Thyroid gland (tissue), 4 donors: ENCODE data around the gene CDC25C. TPM values are rescaled to one million over a fixed set of nuclear protein-coding genes. Genes with fewer than 3 reads are reported as not detected.

Experiments
- DNase-seq, 2 donors: peaks; one replicate each; pipeline ENCODE4 v3.0.0-alpha.2; 2019
- H3K27ac ChIP-seq, 3 donors: fragments of 200-600 bp; sonication (generic); 1 replicate in 2 of 3; 2 replicates in 1 of 3; pipeline ENCODE4 v1.5.1; 2016 to 2019; ENCODE audit warnings: mild to moderate bottlenecking in 1 of 3, moderate library complexity in 1 of 3
- H3K27me3 ChIP-seq: fragments of 200-600 bp; sonication (generic); one replicate; pipeline ENCODE4 v1.5.1; 2019
- H3K36me3 ChIP-seq, 2 donors: fragments of 200-600 bp; sonication (generic); one replicate each; pipeline ENCODE4 v1.5.1; 2016 to 2019
- H3K4me1 ChIP-seq, 2 donors: fragments of 200-600 bp; sonication (generic); one replicate each; pipeline ENCODE4 v1.5.1; 2017 to 2019
- H3K4me3 ChIP-seq, 3 donors: fragments of 200-600 bp; sonication (generic); replicated peaks in 1 of 3; 1 replicate in 2 of 3; 2 replicates in 1 of 3; pipeline ENCODE4 v1.5.1; 2016; ENCODE audit warnings: mild to moderate bottlenecking in 1 of 3
- H3K9me3 ChIP-seq: fragments of 200-600 bp; sonication (generic); one replicate; pipeline ENCODE4 v1.5.1; 2017
- CTCF ChIP-seq, 6 experiments: fragments of 200-600 bp in 3 of 6; fragments of 450-650 bp in 3 of 6; sonication (generic) in 3 of 6; IDR thresholded peaks; one replicate each; pipeline ENCODE4 v1.5.1; 2016 to 2019; ENCODE audit warnings: antibody characterized with exemption in 6 of 6, mild to moderate bottlenecking in 2 of 6, inconsistent platforms in 1 of 6, moderate library complexity in 1 of 6
- POLR2A ChIP-seq, 2 donors: fragments of 450-650 bp; IDR thresholded peaks; one replicate each; pipeline ENCODE4 v1.6.1; 2017; ENCODE audit warnings: antibody characterized with exemption in 2 of 2, mild to moderate bottlenecking in 2 of 2, moderate library complexity in 1 of 2
- WGBS, 2 donors: methylation state at CpG; one replicate each; pipeline ENCODE4 v1.1.5; 2017; 5-methylcytosine and 5-hydroxymethylcytosine counted together
- intact Hi-C: fragments of 100-400 bp; cut with DNase I; formaldehyde crosslinking; loops from one replicate; pipeline ENCODE4 v1.15.1; 2023
- total RNA-seq, 4 donors: library from RNA; depleted of rRNA; stranded (reverse); fragments of >200 nt; gene quantifications; one replicate each; pipeline ENCODE4 v1.2.3, GENCODE V29; 2016

The CDC25C gene
- total RNA-seq, 4 donors from 2014 or later = 0.27 TPM; not detected in 3

GRCh38 chr5:138346889-138347288, 15.3 kb upstream of the CDC25C start:
- TF ChIP-seq CTCF (IDR thresholded peaks at IDR 0.05) (no peak), POLR2A (IDR thresholded peaks at IDR 0.05) (no peak)
- no peak for DNase-seq
- Histone ChIP-seq H3K27ac (no peak overlapping the region), H3K36me3 (peaks cover 26 to 35% of the 10 kb centered on the region in 2 donors), H3K9me3 (no peaks in the 10 kb centered on the region), H3K27me3 (no peaks in the 10 kb centered on the region), H3K4me1 (no peaks in the 10 kb centered on the region), H3K4me3 (no peak overlapping the region)
- intact Hi-C loops = no loop called here
- 91 to 94% methylated on average over 12 to 14 of the region's 14 CpGs for WGBS, 2 donors

- H3K36me3 ChIP-seq = peaks cover 26 to 35% of the 10 kb centered on the region in 2 donors
- H3K4me3 ChIP-seq = no peak overlapping the region
- no peak overlapping the region for H3K27ac ChIP-seq
- peaks cover 0 to 4% of the 10 kb centered on the region in 2 donors for H3K4me1 ChIP-seq
- no peak for TF ChIP-seq POLR2A (IDR thresholded peaks at IDR 0.05)
- TF ChIP-seq CTCF (IDR thresholded peaks at IDR 0.05) = no peak
- intact Hi-C loops = no loop called here
- H3K27me3 ChIP-seq = no peaks in the 10 kb centered on the region
- WGBS, 2 donors = 95 to 96% methylated on average over 32 of the region's 32 CpGs
- no peaks in the 10 kb centered on the region for H3K9me3 ChIP-seq
- DNase-seq = no peak
Observed at GRCh38 chr5:138344887-138345622, 13.5 kb upstream of the CDC25C start.

- Histone ChIP-seq H3K27ac (peak overlapping the region in 1 of 3 donors; percentile 93), H3K9me3 (no peaks in the 10 kb centered on the region), H3K27me3 (no peaks in the 10 kb centered on the region), H3K4me1 (peaks cover 6 to 19% of the 10 kb centered on the region in 2 donors), H3K36me3 (peaks cover 5 to 6% of the 10 kb centered on the region in 2 donors), H3K4me3 (no peak overlapping the region)
- intact Hi-C loops = no loop called here
- no peak for DNase-seq
- WGBS, 2 donors = 93 to 95% methylated on average over 3 of the region's 3 CpGs
- TF ChIP-seq POLR2A (IDR thresholded peaks at IDR 0.05) (no peak), CTCF (IDR thresholded peaks at IDR 0.05) (no peak)
Observed at GRCh38 chr5:138340008-138340407, 8.4 kb upstream of the CDC25C start.

GRCh38 chr5:138339464-138339863, 7.9 kb upstream of the CDC25C start:
- no peak for TF ChIP-seq POLR2A (IDR thresholded peaks at IDR 0.05)
- TF ChIP-seq CTCF (IDR thresholded peaks at IDR 0.05) = no peak
- peaks cover 6 to 19% of the 10 kb centered on the region in 2 donors for H3K4me1 ChIP-seq
- H3K9me3 ChIP-seq = no peaks in the 10 kb centered on the region
- H3K27me3 ChIP-seq = no peaks in the 10 kb centered on the region
- intact Hi-C loops = loop anchor here (10.0 kb wide), 1 partner anchor 125 kb away; the partner anchor contains the start of gene CDC23
- WGBS, 2 donors = 69% methylated on average over 2 of the region's 2 CpGs
- no peak for DNase-seq
- H3K27ac ChIP-seq = peak overlapping the region in 2 of 3 donors; percentile 91 to 93
- H3K36me3 ChIP-seq = peaks cover 0 to 2% of the 10 kb centered on the region in 2 donors
- no peak overlapping the region for H3K4me3 ChIP-seq

DNA sequence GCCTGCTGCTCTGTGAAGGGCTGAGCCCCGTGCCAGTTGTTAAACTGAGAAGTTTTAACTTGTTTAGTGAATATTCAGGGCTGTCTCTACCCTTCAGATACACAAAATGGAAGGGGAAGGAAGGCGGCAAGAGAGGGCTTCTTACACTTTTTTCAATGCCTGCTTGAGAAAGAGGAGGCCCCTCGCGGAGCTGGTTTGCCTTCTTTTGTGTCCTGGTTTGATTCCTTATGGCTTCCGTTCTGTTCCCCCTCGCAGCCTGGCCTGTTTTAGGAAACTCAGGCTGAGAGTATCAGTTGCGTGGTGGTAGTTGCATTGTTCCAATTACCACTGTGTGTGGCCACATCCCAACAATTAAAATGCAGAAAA, 7.5 kb upstream of the CDC25C start:
- no peaks in the 10 kb centered on the region for H3K27me3 ChIP-seq
- H3K4me1 ChIP-seq = peaks cover 6 to 19% of the 10 kb centered on the region in 2 donors
- no peaks in the 10 kb centered on the region for H3K9me3 ChIP-seq
- DNase-seq = peak; percentile 13 to 19
- H3K4me3 ChIP-seq = peak overlapping the region in 2 of 3 donors; percentile 43 to 71
- H3K36me3 ChIP-seq = no peaks in the 10 kb centered on the region
- TF ChIP-seq CTCF (IDR thresholded peaks at IDR 0.05) (no peak), POLR2A (IDR thresholded peaks at IDR 0.05) (no peak)
- H3K27ac ChIP-seq = peak overlapping the region in 2 of 3 donors; percentile 91 to 93
- WGBS, 2 donors = 13 to 19% methylated on average over 7 of the region's 7 CpGs
- intact Hi-C loops = loop anchor here (10.0 kb wide), 1 partner anchor 124 kb away; the partner anchor contains the start of gene CDC23
